Mucosa of descending colon (tissue), 3 donors: ENCODE data around the gene BCL11B. TPM values are rescaled to one million over a fixed set of nuclear protein-coding genes. Genes with fewer than 3 reads are reported as not detected.

ENCODE experiments used
- ATAC-seq: fragments of 200-7000 bp; cut with Tn5 transposase; one replicate; pipeline ENCODE4 v1.9.1; 2020; ENCODE audit warnings: mild to moderate bottlenecking, moderate library complexity
- DNase-seq, 3 donors: peaks; one replicate each; pipeline ENCODE4 v3.0.0-alpha.2; 2020
- H3K36me3 ChIP-seq: fragments of 200-600 bp; one replicate; pipeline ENCODE4 v1.8.0; 2021; ENCODE audit warnings: low read depth, mild to moderate bottlenecking
- H3K4me1 ChIP-seq: fragments of 200-600 bp; one replicate; pipeline ENCODE4 v1.8.0; 2021; ENCODE audit warnings: low read depth, mild to moderate bottlenecking
- H3K4me3 ChIP-seq: fragments of 200-600 bp; one replicate; pipeline ENCODE4 v1.8.0; 2021; ENCODE audit warnings: mild to moderate bottlenecking
- H3K9me3 ChIP-seq: fragments of 200-600 bp; one replicate; pipeline ENCODE4 v1.8.0; 2021; ENCODE audit warnings: mild to moderate bottlenecking
- intact Hi-C, 2 donors: fragments of 100-400 bp; cut with DNase I in 1 of 2; cut with micrococcal nuclease in 1 of 2; formaldehyde crosslinking; loops; one replicate each; pipeline versions ENCODE4 v1.11.0 to v1.11.1; 2022; cut with DNase I, micrococcal nuclease
- total RNA-seq, 3 donors: library from RNA; stranded (reverse); fragmentation: NEBNext Ultra II Directional in 2 of 3; extraction: Animal tissue kit (Norgen Biotek cat#: 25700) in 2 of 3; gene quantifications; one replicate each; pipeline versions ENCODE4 v1.2.1 to v1.2.4, GENCODE V29; 2021 to 2023
- TF ChIP-seq, protein P1 (sequence below): fragments of 200-600 bp; IDR thresholded peaks from one replicate; pipeline ENCODE4 v1.8.0; 2022; ENCODE audit warnings: antibody characterized with exemption, mild to moderate bottlenecking
- donor health status: DM: no; HTN: no; CAD: no; lungs with moderate emphysema.
- donor health status: DM: no; HTN: no; CAD: no.
- donor health status: DM: no; HTN: yes; CAD: no.

BCL11B gene
- total RNA-seq, 3 donors from 2014 or later, result 2.5 to 5.6 (median 4.9) TPM

DNA sequence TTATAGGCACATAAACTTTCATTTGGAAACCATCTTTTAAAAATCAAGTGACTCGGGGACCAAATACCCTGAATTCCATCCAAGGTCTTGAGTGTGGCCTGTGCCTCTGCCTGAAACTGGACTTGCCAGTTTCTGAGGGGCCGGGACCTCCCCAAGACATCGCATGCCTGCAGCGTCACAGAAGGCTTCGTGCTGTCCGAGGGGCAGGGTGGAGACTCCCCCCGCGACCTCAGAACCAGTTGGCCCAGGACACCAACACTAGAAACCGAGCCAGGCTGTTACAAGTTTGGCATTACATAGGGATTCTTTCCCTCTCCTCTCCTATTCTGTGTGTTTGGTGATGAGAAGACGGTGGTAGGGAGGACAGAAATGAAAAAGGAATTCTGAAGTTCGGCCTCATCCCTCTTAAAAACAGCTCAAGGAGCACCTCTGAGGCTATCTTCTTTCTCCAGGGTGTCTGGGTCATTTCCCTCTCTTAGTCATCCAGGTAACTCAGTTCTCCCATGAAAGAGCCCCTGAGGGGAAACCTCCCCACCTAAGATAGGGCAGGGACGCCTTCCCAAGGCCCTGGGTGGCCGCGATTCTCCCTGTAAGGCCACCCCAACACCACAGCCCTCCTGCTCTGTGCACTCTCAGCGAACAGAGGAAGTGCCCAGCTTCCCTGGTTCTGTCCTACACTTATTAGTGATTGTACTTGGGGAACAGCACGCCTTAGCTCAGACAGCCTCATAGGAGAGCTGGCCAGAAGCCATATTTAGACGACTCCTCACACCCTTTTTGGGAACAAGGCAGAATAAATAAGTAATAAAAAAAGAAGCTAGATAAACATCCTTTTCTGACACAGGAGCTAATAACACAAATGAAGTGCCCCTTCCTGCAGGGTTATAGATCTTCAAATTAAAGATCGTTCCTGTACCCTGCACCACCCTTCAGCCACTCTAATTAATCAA, 93.8 kb downstream of the BCL11B start:
- no peak for ATAC-seq

DNA sequence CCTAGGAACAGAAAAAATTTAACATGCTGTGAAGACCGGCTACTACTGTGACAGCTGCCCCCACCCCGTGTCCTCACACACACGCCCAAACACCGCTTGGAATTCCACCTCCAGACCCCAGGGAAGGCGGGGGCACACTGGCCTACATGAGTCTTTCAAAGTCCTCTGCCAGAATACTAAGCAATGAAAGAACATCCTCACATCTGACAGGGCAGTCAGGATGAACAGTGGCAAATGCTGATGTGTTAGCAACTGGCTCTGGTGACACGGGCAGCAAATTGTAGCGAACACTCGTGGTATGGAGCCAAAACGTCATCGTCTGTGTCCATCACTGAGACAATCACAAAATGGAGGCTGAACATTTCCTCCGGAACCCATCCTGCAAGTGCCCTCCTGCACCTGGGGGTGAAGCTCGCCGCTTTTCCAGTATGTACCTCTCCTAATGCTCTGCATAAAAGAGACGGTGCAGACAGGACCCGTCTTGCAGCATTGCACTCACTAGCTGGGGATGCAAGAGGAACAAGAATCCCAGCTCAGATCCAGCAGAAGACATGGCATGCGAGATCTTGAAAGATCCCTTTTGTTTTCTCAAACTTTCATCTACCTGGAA, 94.8 kb downstream of the BCL11B start:
- Histone ChIP-seq H3K36me3 (no peaks in the 10 kb centered on the region), H3K4me3 (no peak overlapping the region), H3K9me3 (no peaks in the 10 kb centered on the region), H3K4me1 (peaks cover 6% of the 10 kb centered on the region)
- no peak for DNase-seq
- TF ChIP-seq, protein P1, sequence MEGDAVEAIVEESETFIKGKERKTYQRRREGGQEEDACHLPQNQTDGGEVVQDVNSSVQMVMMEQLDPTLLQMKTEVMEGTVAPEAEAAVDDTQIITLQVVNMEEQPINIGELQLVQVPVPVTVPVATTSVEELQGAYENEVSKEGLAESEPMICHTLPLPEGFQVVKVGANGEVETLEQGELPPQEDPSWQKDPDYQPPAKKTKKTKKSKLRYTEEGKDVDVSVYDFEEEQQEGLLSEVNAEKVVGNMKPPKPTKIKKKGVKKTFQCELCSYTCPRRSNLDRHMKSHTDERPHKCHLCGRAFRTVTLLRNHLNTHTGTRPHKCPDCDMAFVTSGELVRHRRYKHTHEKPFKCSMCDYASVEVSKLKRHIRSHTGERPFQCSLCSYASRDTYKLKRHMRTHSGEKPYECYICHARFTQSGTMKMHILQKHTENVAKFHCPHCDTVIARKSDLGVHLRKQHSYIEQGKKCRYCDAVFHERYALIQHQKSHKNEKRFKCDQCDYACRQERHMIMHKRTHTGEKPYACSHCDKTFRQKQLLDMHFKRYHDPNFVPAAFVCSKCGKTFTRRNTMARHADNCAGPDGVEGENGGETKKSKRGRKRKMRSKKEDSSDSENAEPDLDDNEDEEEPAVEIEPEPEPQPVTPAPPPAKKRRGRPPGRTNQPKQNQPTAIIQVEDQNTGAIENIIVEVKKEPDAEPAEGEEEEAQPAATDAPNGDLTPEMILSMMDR, result no peak
- intact Hi-C loops, result no loop called here
- no peak for ATAC-seq

More for the DNA sequence above, 93.8 kb downstream of the BCL11B start:
- intact Hi-C loops, result no loop called here
- H3K4me3 ChIP-seq, result no peak overlapping the region
- no peaks in the 10 kb centered on the region for H3K9me3 ChIP-seq
- no peaks in the 10 kb centered on the region for H3K36me3 ChIP-seq
- H3K4me1 ChIP-seq, result peaks cover 6% of the 10 kb centered on the region
- DNase-seq, result no peak
- TF ChIP-seq, protein P1, result no peak

DNA sequence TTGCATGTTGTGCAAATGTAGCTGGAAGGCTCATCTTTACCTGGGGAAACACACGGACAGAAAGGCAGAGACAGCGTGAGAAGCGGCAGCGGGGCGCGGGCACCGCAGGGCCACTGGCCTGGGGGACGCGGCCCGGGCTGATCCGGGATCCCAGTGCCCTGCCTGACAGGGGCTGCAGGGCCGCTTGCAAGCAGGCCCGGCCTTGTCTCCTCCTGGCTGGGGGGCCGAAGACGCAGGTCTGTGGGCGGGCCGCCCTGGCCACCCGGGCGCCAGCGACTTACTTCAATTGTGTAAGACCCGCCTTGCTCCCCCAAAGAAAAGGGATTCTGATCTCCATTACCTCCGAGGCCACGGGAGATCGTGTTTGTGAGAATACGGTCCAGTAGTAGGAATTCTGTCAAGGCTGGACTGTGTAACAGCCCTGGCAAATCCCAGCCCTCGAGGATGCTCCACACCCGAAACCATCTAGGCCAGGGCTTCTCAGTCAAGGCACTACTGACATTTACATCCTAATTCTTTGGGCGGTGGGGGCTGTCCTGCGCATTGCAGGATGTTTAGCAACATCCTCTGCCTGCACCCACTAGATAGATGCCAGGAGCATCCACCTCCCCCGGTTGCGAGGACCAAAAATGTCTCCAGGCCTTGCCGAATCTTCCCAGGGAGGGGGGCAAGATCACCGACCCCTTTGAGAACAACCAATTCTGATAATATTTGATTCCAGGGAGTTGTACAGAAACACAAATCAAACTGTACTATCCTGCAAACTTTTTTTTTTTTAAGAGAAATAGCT, 95.6 kb downstream of the BCL11B start:
- TF ChIP-seq, protein P1, result no peak
- Histone ChIP-seq H3K4me1 (peaks cover 6% of the 10 kb centered on the region), H3K9me3 (no peaks in the 10 kb centered on the region), H3K36me3 (no peaks in the 10 kb centered on the region), H3K4me3 (no peak overlapping the region)
- ATAC-seq (no peak), DNase-seq (no peak)
- intact Hi-C loops, result no loop called here

DNA sequence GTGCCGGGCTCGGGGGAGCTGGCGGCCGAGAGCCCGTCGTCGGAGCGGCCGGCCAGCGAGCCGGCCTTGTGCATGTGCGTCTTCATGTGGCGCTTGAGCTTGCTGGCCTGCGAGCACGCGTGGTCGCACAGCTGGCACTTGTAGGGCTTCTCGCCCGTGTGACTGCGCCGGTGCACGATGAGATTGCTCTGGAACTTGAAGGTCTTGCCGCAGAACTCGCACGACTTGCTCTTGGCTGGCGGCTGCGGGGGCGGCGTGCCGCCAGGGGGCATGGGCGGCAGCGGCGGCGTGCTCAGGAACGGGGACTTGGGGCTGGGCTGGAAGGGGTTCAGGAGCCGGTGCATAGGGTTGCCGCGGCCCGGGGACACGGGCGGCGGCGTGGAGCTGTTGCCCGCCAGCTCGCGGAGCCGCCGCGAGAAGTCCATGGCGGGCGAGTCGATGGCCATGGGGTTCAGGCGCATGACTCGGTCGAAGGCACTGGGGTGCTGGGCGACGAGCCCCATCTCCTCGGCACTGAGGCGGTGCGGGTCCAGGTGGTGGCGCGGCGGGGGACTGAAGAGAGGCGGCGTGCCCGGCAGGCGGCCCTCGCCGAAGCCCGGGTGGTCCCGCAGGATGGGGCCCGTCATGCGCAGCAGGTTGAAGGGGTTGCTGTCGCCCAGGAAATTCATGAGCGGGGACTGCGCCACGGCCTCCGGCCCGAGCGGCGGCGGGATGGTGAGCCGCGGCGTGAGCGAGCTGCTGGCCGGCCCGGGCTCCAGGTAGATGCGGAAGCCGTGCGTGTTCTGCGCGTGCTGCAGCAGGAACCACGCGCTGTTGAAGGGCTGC, 96.5 kb downstream of the BCL11B start:
- no peaks in the 10 kb centered on the region for H3K36me3 ChIP-seq
- no peak for DNase-seq
- no peak overlapping the region for H3K4me3 ChIP-seq
- intact Hi-C loops, result no loop called here
- TF ChIP-seq, protein P1, result no peak
- H3K4me1 ChIP-seq, result peaks cover 6% of the 10 kb centered on the region
- no peak for ATAC-seq
- no peaks in the 10 kb centered on the region for H3K9me3 ChIP-seq
